Effector memory CD8-positive, alpha-beta T cell (primary cell): Measurements from ENCODE around the gene WASF2.
"Not testable (repeated sequence)": the region's sequence is repeated elsewhere in the genome, so short reads cannot be mapped to it uniquely, and the experiment has no call there.

Source experiments
- ATAC-seq: fragments of 150-1000 bp; cut with Tn5 transposase; replicated peaks from 2 replicates; pipeline ENCODE4 v1.10.0; 2021; ENCODE audit warnings: mild to moderate bottlenecking, moderate library complexity
- DNase-seq, 3 experiments: peaks; one replicate each; pipeline ENCODE4 v3.0.0; 2021
- H3K27ac Mint-ChIP-seq, 2 donors: one replicate each; pipeline ENCODE4 v1.8.0; 2022; ENCODE audit warnings: mild to moderate bottlenecking in 2 of 2, mixed read lengths in 2 of 2, moderate library complexity in 2 of 2
- H3K27me3 Mint-ChIP-seq, 2 donors: one replicate each; pipeline ENCODE4 v1.8.0; 2022; ENCODE audit warnings: mixed read lengths in 2 of 2
- H3K36me3 Mint-ChIP-seq: one replicate; pipeline ENCODE4 v1.8.0; 2022; ENCODE audit warnings: mild to moderate bottlenecking, moderate library complexity, mixed read lengths; ENCODE audit not compliant: insufficient read depth
- H3K4me1 Mint-ChIP-seq, 2 donors: one replicate each; pipeline ENCODE4 v1.8.0; 2022; ENCODE audit warnings: low read depth in 2 of 2, mixed read lengths in 2 of 2
- H3K4me3 Mint-ChIP-seq, 2 donors: one replicate each; pipeline ENCODE4 v1.8.0; 2022; ENCODE audit warnings: mild to moderate bottlenecking in 2 of 2, mixed read lengths in 2 of 2, moderate library complexity in 2 of 2
- H3K9me3 Mint-ChIP-seq, 2 donors: one replicate each; pipeline ENCODE4 v1.8.0; 2022; ENCODE audit warnings: mixed read lengths in 2 of 2

Gene WASF2

DNA sequence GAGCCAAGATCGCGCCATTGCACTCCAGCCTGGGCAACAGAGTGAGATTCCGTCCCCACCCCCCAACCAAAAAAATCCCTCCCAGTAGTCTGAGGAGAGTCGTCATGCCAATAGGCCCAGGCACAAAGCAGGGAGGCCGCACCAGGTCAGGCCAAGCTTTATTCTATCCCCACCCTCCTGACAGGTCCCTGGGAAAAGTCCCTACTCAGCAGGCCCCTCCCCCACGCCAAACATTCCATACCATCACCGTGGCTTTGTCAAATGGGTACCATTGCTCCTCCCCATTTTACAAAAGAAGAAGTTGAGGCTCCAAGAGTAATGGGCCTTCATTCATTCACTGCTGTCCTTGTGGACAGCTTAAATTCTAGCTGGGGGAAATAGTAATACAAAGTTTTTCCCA, 92.2 kb downstream of the WASF2 start:
- Mint-ChIP-seq H3K36me3 (peaks cover 20% of the 10 kb centered on the region), H3K4me3 (no peak overlapping the region), H3K4me1 (peaks cover 4 to 15% of the 10 kb centered on the region in 2 donors), H3K9me3 (no peaks in the 10 kb centered on the region), H3K27ac (no peak overlapping the region), H3K27me3 (no peaks in the 10 kb centered on the region)
- DNase-seq (no peak), ATAC-seq (no peak)

DNA sequence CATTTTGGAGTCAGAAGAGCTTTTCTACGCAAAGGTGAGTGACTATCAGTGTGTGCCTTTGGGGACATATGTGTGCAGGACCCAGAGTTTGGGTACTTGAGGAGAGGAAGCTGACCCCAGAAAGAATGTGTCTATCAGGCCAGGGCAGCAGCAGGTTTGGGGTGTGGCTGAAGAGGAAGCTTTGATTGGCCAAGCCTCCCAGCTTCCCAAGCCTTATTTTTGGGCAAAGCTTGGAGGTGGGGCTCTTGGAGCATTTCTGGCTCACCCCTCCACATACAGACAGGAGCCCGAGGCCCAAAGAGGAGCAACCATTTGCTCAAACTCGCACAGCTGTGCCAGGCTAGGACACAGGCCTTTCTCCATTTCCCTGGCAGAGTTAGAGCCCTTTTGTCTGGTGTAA, 92.9 kb downstream of the WASF2 start:
- Mint-ChIP-seq H3K4me3 (no peak overlapping the region), H3K36me3 (peaks cover 24% of the 10 kb centered on the region), H3K9me3 (no peaks in the 10 kb centered on the region), H3K4me1 (peaks cover 7 to 16% of the 10 kb centered on the region in 2 donors), H3K27me3 (peaks cover 0 to 5% of the 10 kb centered on the region in 2 donors), H3K27ac (no peak overlapping the region)
- no peak for ATAC-seq
- no peak for DNase-seq

DNA sequence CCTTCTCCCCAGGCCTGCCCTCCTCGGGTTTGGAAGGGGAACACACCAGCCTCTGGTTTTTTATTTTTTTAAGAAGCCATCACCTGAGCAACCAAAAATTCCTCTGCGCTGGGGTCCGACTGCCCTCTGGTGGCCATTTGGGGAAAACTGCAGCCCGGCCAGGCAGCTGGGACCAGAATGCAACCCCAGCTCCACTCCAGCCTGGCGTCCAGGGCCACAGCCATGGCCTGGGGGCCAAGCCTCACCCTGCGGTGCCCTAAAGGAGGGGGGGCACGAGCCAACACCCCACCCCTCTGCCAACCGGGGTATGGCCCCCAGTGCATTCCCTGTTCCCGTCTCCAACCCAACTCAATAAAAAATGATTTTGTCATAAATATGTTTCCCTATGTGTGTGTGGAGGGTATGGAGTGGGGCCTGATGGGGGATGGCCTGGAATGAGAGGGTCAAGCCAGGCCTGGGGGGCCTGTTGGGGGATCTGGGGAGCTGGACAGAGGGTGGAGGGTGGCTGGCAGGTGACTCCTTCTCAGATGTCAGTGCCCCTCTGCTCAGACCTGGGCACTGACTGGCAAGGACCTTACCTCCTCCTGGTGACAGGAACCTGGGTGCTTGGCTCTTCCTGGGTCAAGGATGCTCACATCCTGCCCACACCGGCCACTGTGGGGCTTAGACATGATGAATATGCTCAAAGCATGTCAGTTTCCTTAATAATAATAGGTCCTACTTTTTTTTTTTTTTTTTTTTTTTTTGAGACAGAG, 94.3 kb downstream of the WASF2 start:
- no peaks in the 10 kb centered on the region for H3K9me3 Mint-ChIP-seq
- no peak overlapping the region for H3K4me3 Mint-ChIP-seq
- peaks cover 24% of the 10 kb centered on the region for H3K36me3 Mint-ChIP-seq
- ATAC-seq (peak; percentile 43), DNase-seq (peak; percentile 73 to 84 (median 80))
- H3K4me1 Mint-ChIP-seq, result peaks cover 14 to 19% of the 10 kb centered on the region in 2 donors
- peak overlapping the region in 1 of 2 donors; percentile 8 for H3K27ac Mint-ChIP-seq
- peaks cover 0 to 10% of the 10 kb centered on the region in 2 donors for H3K27me3 Mint-ChIP-seq

DNA sequence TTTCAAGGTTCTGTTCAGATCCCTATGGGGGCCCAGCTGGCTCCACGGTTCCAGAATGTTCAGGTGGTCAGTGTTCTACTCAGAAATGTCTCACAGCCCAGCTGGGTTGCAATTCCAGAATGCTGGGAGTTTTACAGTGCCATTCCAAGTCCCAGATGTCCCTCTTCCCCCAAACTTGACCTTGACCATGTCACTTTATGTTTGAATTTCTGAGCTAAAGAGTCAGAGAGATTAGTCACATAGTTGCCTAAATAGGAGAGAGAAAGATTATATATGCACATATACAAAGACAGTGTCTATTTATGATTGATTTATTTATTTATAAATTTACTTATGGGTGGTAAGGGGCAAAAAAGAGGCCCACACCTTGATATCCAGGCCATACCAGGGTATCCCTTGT, 95.0 kb downstream of the WASF2 start:
- H3K27ac Mint-ChIP-seq, result peak overlapping the region in 1 of 2 donors; percentile 8

DNA sequence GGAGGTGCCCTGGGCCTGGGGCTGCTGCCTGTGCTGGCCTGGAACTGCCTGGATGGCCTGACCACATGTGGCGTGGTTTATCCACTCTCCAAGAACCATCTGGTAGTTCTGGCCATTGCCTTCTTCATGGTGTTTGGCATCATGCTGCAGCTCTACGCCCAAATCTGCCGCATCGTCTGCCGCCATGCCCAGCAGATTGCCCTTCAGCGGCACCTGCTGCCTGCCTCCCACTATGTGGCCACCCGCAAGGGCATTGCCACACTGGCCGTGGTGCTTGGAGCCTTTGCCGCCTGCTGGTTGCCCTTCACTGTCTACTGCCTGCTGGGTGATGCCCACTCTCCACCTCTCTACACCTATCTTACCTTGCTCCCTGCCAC, 95.7 kb downstream of the WASF2 start:
- Mint-ChIP-seq H3K4me1 (peaks cover 14 to 15% of the 10 kb centered on the region in 2 donors), H3K36me3 (peaks cover 24% of the 10 kb centered on the region), H3K27ac (no peak overlapping the region), H3K9me3 (no peaks in the 10 kb centered on the region), H3K4me3 (peak overlapping the region in 1 of 2 donors; percentile 26), H3K27me3 (peaks cover 0 to 10% of the 10 kb centered on the region in 2 donors)
- no peak for DNase-seq
- ATAC-seq, result no peak

More for the DNA sequence above, 95.0 kb downstream of the WASF2 start:
- DNase-seq (no peak), ATAC-seq (no peak)
- Mint-ChIP-seq H3K4me1 (peaks cover 14 to 15% of the 10 kb centered on the region in 2 donors), H3K27me3 (peaks cover 0 to 10% of the 10 kb centered on the region in 2 donors), H3K9me3 (no peaks in the 10 kb centered on the region), H3K36me3 (peaks cover 24% of the 10 kb centered on the region), H3K4me3 (no peak overlapping the region)

DNA sequence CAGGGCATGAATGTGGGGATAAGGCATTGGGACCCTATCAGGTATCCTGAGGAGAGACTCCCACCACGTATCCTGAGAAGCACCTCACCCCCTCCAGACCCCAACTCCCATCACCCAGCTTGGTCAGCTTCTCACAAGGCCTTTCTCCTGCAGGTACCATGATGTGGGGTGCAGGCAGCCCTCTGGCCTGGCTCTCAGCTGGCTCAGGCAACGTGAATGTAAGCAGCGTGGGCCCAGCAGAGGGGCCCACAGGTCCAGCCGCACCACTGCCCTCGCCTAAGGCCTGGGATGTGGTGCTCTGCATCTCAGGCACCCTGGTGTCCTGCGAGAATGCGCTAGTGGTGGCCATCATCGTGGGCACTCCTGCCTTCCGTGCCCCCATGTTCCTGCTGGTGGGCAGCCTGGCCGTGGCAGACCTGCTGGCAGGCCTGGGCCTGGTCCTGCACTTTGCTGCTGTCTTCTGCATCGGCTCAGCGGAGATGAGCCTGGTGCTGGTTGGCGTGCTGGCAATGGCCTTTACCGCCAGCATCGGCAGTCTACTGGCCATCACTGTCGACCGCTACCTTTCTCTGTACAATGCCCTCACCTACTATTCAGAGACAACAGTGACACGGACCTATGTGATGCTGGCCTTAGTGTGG, 96.2 kb downstream of the WASF2 start:
- H3K27me3 Mint-ChIP-seq, result peaks cover under 1 to 12% of the 10 kb centered on the region in 2 donors
- H3K9me3 Mint-ChIP-seq, result no peaks in the 10 kb centered on the region
- no peak overlapping the region for H3K27ac Mint-ChIP-seq
- peaks cover 24% of the 10 kb centered on the region for H3K36me3 Mint-ChIP-seq
- DNase-seq (no peak), ATAC-seq (no peak)
- peaks cover 14 to 15% of the 10 kb centered on the region in 2 donors for H3K4me1 Mint-ChIP-seq
- peak overlapping the region; percentile 20 to 93 for H3K4me3 Mint-ChIP-seq

DNA sequence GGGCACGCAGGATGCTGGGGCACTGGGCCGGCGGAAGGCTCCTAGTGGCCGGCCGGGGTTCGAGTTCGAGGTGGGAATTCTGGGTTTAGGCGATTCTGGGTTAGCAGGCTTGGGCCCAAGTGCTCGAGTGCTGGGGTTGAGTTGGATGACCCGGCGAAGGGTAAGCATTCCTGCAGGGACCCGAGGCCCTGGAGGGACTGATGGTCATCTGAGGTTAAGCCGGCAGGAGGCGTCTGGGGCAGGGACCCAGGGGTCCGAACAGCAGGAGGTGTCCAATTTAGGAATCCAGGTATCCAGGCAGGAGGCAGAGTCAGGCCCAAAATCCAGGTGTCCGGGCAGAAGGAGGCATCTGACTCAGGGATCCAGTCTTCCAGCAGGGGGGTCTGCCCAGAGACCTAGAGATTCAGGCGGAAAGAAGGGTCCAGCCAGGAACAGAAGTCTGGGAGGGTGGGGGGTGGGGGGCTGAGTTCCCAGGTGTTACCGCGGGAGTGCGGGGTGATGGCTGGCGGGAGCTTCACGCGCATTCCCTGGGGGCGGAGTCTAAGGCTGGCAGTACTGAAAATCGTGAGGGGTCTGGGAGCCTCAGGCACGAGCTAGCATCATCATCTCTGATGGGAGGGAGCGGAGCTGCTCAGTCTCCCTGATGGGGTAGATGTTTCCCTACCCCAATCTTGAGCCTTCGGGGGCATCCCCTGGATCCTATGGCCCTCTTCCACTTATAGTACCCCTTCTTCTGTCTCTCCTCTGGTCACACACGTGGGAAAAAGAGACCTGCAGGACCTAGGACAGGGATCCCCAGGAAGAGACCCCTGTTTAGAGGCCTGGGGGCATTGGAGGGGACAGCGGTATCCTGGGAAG, 97.0 kb downstream of the WASF2 start:
- Mint-ChIP-seq H3K27me3 (peaks cover 4 to 17% of the 10 kb centered on the region in 2 donors), H3K36me3 (peaks cover 24% of the 10 kb centered on the region), H3K27ac (peak overlapping the region; percentile 69 to 96), H3K4me3 (peak overlapping the region; percentile 84 to 93), H3K9me3 (no peaks in the 10 kb centered on the region), H3K4me1 (peaks cover 14 to 19% of the 10 kb centered on the region in 2 donors)
- DNase-seq (no peak), ATAC-seq (no peak)

DNA sequence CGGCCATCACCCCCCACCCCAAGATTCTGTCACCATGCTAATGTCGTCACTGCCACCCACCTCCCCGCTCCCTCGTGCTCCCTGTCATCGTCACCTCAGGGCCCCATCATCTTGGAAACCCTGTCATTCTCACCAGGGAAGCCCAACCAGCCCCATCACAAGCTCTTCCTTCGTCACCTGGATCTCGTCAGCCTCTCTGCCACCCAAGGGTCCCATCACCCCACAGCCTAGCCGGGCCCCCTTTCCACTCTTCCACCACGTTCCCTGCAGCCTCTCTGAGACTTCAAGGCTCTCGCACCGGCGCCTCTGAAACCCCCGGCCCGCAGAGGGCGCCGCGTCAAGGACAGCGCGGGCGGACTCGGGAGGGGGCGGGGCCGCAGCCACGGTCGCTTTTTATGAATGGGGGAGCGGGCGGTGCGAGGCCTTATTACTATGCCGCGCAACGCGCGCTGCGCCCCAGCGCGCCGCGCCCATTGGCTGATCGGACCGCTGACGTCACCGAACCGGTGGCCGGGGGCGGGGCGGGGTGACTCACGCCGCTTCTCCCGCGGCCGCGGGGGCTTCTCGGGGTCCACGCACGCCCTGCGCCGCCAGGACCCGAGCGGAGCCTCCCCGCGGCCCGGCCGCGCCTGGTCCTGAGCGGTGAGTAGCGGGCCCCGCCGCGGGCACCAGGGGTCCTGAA, 97.7 kb downstream of the WASF2 start, which contains the start of gene GPR3:
GPR3 (plus strand) TSS at position 527 of the 682 bp plus-strand sequence. CDS start 1,177 bp downstream, outside the sequence.
- DNase-seq, result peak; percentile 85 to 89 (median 89)
- ATAC-seq, result peak; percentile 92
- Mint-ChIP-seq H3K4me3 (peak within 1 kb of the TSS; percentile 84 to 93), H3K9me3 (no peaks in the 10 kb centered on the region), H3K27ac (peak within 1 kb of the TSS; percentile 69 to 96), H3K36me3 (peaks cover 24% of the 10 kb centered on the region), H3K27me3 (peaks cover 4 to 17% of the 10 kb centered on the region in 2 donors), H3K4me1 (peaks cover 14 to 19% of the 10 kb centered on the region in 2 donors)

DNA sequence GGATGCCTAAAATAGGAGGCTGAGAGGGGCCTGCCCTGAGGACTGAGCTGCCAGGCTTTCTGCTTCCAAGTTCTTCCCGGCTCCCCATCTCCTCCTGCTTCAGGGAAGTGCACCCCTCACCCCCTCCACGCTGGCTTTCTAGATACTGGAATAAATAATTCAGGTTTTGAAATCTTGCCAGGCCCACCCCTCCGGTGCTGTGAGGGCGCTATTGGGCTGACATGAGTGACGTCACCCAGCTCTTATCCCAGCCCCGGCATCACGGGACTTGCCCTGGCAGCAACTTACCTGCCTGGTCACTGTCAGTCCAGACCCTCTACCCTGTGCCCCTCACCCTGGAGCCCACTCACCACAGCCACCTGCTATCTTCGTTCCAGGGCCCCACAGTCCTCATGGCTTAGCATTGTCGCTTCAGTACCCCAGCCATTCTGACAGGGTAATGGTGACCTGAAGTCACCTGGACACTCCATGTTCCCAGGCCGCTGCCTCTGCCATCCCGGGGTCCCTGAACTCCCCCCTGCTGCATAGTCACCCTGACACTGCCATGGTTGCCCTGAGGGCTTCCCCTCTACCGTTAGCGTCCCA, 98.4 kb downstream of the WASF2 start:
- peak overlapping the region; percentile 69 to 96 for H3K27ac Mint-ChIP-seq
- H3K27me3 Mint-ChIP-seq, result peaks cover 4 to 17% of the 10 kb centered on the region in 2 donors
- H3K36me3 Mint-ChIP-seq, result peaks cover 21% of the 10 kb centered on the region
- peaks cover 14 to 19% of the 10 kb centered on the region in 2 donors for H3K4me1 Mint-ChIP-seq
- no peak for DNase-seq
- peak overlapping the region; percentile 84 to 93 for H3K4me3 Mint-ChIP-seq
- no peaks in the 10 kb centered on the region for H3K9me3 Mint-ChIP-seq
- ATAC-seq, result no peak

DNA sequence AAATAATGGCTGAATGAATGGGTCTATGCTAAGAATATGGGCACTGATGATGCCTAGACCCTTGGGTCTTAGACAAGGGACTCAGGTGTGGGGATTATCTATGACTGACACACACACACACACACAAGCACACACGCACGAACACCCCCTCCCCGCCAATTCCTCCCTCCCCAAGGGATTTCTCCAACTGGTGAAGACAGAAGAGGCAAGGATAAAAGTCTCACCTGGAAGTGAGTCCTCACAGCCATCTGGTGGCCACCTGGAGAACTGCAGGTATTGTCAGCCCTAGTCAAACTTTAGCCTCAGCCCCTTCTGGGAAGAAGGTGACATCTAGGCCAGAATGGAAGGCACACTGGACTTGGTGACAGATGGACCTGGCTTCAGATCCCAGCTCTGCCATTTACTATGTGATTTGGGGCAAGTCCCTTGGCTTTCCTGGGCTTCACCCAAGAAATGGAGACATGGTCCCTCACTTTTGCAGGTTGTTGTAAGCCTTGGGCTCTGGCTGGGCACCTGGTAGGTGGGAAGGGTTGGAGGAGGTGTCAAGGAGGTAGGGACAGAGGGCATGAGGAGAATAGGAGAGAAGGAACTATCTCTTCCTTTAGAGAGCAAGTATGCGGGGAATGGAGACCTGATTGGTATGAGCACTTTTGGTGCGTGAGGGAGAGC, 101.5 kb downstream of the WASF2 start:
- Mint-ChIP-seq H3K4me3 (peak overlapping the region in 1 of 2 donors; percentile 10), H3K36me3 (peaks cover 13% of the 10 kb centered on the region), H3K9me3 (no peaks in the 10 kb centered on the region), H3K27ac (no peak overlapping the region), H3K27me3 (peaks cover 4 to 17% of the 10 kb centered on the region in 2 donors), H3K4me1 (peaks cover 10 to 13% of the 10 kb centered on the region in 2 donors)
- DNase-seq, result peak; percentile 71 to 77 (median 77)
- no peak for ATAC-seq

DNA sequence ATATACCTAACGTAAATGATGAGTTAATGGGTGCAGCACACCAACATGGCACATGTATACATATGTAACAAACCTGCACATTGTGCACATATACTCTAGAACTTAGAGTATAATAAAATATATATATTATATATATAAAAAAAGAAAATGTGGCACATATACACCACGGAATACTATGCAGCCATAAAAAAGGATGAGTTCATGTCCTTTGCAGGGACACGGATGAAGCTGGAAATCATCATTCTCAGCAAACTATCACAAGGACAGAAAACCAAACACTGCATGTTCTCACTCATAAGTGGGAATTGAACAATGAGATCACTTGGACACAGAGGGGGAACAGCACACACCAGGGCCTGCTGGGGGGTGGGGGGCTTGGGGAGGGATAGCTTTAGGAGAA, 105.2 kb downstream of the WASF2 start:
- H3K4me1 Mint-ChIP-seq, ATAC-seq, H3K36me3 Mint-ChIP-seq, H3K9me3 Mint-ChIP-seq, DNase-seq, H3K27ac Mint-ChIP-seq, H3K4me3 Mint-ChIP-seq: not testable (repeated sequence)
- peaks cover 4 to 13% of the 10 kb centered on the region in 2 donors for H3K27me3 Mint-ChIP-seq

DNA sequence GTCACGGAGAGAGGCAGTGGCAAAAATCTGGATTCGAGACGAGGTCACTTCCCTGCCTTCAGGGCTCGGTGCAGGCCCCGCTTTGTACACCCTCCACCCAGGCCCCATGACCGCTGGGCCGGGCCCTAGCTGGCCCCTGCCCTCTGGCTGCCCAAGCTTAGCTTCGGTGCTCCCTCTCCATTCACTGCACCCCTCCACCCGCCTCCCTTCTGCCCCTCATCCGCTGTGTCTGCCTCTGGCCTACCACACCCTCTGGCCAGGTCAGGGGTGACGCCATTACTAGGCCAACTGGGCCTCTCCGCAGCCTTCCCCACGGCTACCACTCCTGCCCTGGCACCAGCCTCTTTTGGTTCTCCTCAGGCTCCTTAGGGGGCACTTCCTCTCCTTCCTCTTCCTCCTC, 106.3 kb downstream of the WASF2 start:
- Mint-ChIP-seq H3K4me3 (no peak overlapping the region), H3K27me3 (peaks cover 3 to 10% of the 10 kb centered on the region in 2 donors), H3K4me1 (peaks cover 0 to 5% of the 10 kb centered on the region in 2 donors), H3K36me3 (peaks cover 3% of the 10 kb centered on the region), H3K9me3 (no peaks in the 10 kb centered on the region), H3K27ac (no peak overlapping the region)
- ATAC-seq (no peak), DNase-seq (no peak)
